OCI-LY7 (cell line): ENCODE data around the gene SNX12.

Experiments used
- EZH2phosphoT487 ChIP-seq: fragments of 200-600 bp; sonication (generic); IDR thresholded peaks from 2 replicates; pipeline ENCODE4 v1.6.1; 2018; ENCODE audit warnings: low read depth, borderline replicate concordance, mild to moderate bottlenecking, mixed run types, antibody characterized with exemption, low read length, moderate library complexity, mixed read lengths
- TF ChIP-seq, protein P1 (sequence below): fragments of 200-600 bp; sonication (generic); conservative IDR thresholded peaks from 2 replicates; pipeline ENCODE4 v1.5.1; 2014; ENCODE audit warnings: mild to moderate bottlenecking, antibody characterized with exemption, low read length, moderate library complexity, mixed read lengths

DNA sequence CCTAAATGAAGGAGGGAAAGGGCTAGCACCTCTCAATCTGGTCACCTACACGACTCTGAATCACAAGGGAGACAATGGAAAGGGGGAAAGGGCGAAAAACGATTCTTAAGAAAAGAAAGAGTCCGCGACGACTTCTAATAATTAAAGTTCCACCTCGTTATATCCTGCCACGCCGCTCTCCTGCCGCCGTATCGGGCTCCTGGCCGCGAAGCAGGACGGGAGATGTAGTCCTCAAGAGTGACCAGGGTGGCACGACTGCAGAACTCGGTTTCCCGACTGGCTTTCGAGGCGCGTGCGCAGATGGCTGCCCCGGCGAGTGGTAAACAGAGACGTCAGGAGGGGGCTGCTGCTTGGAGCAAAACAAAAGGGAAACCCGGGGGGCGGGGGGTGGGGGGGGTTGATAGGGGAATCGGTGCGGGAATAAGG, 27.4 kb upstream of the SNX12 start, which contains the start of gene FOXO4:
- TF ChIP-seq, protein P1, sequence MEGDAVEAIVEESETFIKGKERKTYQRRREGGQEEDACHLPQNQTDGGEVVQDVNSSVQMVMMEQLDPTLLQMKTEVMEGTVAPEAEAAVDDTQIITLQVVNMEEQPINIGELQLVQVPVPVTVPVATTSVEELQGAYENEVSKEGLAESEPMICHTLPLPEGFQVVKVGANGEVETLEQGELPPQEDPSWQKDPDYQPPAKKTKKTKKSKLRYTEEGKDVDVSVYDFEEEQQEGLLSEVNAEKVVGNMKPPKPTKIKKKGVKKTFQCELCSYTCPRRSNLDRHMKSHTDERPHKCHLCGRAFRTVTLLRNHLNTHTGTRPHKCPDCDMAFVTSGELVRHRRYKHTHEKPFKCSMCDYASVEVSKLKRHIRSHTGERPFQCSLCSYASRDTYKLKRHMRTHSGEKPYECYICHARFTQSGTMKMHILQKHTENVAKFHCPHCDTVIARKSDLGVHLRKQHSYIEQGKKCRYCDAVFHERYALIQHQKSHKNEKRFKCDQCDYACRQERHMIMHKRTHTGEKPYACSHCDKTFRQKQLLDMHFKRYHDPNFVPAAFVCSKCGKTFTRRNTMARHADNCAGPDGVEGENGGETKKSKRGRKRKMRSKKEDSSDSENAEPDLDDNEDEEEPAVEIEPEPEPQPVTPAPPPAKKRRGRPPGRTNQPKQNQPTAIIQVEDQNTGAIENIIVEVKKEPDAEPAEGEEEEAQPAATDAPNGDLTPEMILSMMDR: no peak
- TF ChIP-seq EZH2phosphoT487: no peak
